Activated T-helper 1 cell treated with Interleukin-2 at 50 U/mL for 16 hours (primary cell): Measurements from ENCODE around the gene OR5D14.

ENCODE experiments used
- DNase-seq: peaks from one replicate; pipeline ENCODE4 v3.0.0-alpha.2; 2020; ENCODE audit warnings: low read depth

OR5D14 gene

GRCh38 chr11:55795256-55795655 is at the start of gene OR5D14:
Gene OR5D14, plus strand, starts transcription at chr11:55795556. Its CDS starts 0 bp downstream, at chr11:55795556.
- DNase-seq, result no peak

- no peak for DNase-seq
Measured at GRCh38 chr11:55773138-55773537, 22.2 kb upstream of the OR5D14 start, which contains the start of gene OR5D13. Gene OR5D13, plus strand, starts transcription at chr11:55773438. Its CDS starts 0 bp downstream, at chr11:55773438.

DNA sequence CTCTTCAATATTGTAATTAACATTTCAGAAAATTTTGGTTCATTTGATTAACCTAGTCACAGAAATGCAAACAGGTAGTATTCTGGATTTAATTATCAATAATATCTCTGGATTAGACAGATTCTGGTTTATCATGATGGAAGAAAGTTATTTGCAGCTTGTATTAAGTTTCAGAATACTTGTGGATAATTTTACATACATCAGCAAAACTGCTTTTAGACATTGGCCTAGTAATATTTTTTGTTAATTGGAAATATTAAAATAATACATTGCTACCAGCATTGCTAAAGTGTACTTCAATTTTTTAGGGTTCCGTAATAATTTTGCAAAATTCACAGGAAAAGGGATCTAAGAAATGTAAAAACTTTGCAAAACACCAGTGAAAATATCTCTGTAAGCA is 3.8 kb upstream of the OR5D14 start:
- no peak for DNase-seq

GRCh38 chr11:55793321-55793720 is 2.0 kb upstream of the OR5D14 start:
- DNase-seq, result no peak

GRCh38 chr11:55806248-55806647 is 10.9 kb downstream of the OR5D14 start:
- no peak for DNase-seq

GRCh38 chr11:55811067-55811466 is 15.7 kb downstream of the OR5D14 start, which contains the start of gene OR5L1:
Gene OR5L1, plus strand, starts transcription at chr11:55811367. Its CDS starts 100 bp downstream, at chr11:55811467.
- DNase-seq, result no peak

DNA sequence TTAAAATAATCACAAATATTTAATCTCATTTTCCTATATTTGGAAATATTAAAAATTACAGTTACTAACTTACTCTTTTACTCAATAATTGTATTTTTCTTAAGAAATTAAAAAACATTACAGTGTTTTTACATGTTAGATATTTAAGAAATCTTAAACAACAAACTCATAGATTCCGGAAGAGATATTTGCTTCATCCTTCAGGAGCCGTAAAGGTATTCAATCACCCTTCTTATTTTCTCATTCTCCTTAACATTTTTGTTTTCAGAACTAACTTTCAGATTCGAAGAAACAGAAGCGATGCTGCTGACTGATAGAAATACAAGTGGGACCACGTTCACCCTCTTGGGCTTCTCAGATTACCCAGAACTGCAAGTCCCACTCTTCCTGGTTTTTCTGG is 24.0 kb downstream of the OR5D14 start, which contains the start of gene OR5D18:
Gene OR5D18, plus strand, starts transcription at position 301 of the 400 bp plus-strand sequence. Its CDS starts 0 bp downstream, at position 301.
- DNase-seq, result no peak

GRCh38 chr11:55826919-55827318 is 31.6 kb downstream of the OR5D14 start, which contains the start of gene OR5L2:
Gene OR5L2, plus strand, starts transcription at chr11:55827219. Its CDS starts 0 bp downstream, at chr11:55827219.
- no peak for DNase-seq

DNA sequence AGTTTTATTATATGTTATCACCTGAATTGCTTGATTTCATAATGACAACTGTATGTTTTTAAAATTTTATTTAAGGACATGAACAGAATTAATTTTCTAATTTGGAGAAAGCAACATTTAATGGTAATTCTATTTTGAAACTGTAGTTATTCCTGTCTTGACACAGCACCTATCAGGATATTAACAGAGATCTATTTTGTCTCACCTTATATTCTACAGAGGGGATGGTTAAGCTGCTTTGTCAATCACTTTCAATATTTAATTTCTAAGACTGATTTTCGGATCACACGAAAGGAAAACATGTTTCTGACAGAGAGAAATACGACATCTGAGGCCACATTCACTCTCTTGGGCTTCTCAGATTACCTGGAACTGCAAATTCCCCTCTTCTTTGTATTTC is 43.1 kb downstream of the OR5D14 start, which contains the start of gene OR5D16:
Gene OR5D16, plus strand, starts transcription at position 301 of the 400 bp plus-strand sequence. Its CDS starts 0 bp downstream, at position 301.
- no peak for DNase-seq
